HL-60 (cell line): ENCODE results near the gene GMCL2.

ENCODE experiments used
- CTCF ChIP-seq: IDR thresholded peaks from one replicate; pipeline ENCODE4 v1.5.1; 2011; ENCODE audit warnings: low read length, control low read depth, inconsistent platforms; ENCODE audit not compliant: insufficient read depth
- POLR2AphosphoS5 ChIP-seq: IDR thresholded peaks from 2 replicates; pipeline ENCODE4 v1.6.1; 2012; ENCODE audit warnings: low read depth

GRCh38 chr5:178192244-178192643, 5.1 kb upstream of the GMCL2 start:
- TF ChIP-seq CTCF (no peak), POLR2AphosphoS5 (no peak)
